Tibial nerve (tissue), 4 donors: ENCODE results near the gene NUDT16L1. TPM values are rescaled to one million over a fixed set of nuclear protein-coding genes. Genes with fewer than 3 reads are reported as not detected.

Experiments used
- DNase-seq, 2 donors: peaks; one replicate each; pipeline ENCODE4 v3.0.0-alpha.2; 2019; ENCODE audit warnings: low spot score in 2 of 2
- H3K27ac ChIP-seq, 4 donors: fragments of 200-600 bp; sonication (generic) in 3 of 4; one replicate each; pipeline ENCODE4 v1.5.1; 2017 to 2019; ENCODE audit warnings: mild to moderate bottlenecking in 1 of 4
- H3K27me3 ChIP-seq, 2 donors: fragments of 200-600 bp; sonication (generic) in 1 of 2; one replicate each; pipeline versions ENCODE4 v1.5.1 to v1.6.0; 2017 to 2019
- H3K36me3 ChIP-seq, 3 donors: fragments of 200-600 bp; sonication (generic); one replicate each; pipeline ENCODE4 v1.5.1; 2018 to 2019
- H3K4me1 ChIP-seq, 4 donors: fragments of 200-600 bp; sonication (generic) in 3 of 4; one replicate each; pipeline ENCODE4 v1.5.1; 2017 to 2019
- H3K4me3 ChIP-seq, 4 donors: fragments of 200-600 bp; sonication (generic) in 3 of 4; one replicate each; pipeline ENCODE4 v1.5.1; 2017 to 2019; ENCODE audit warnings: mild to moderate bottlenecking in 1 of 4, moderate library complexity in 1 of 4
- H3K9me3 ChIP-seq, 4 donors: fragments of 200-600 bp; sonication (generic) in 3 of 4; one replicate each; pipeline ENCODE4 v1.5.1; 2017 to 2019
- EP300 ChIP-seq, 2 donors: sonication (generic); formaldehyde crosslinking; IDR thresholded peaks; one replicate each; pipeline ENCODE4 v1.6.1; 2017; ENCODE audit warnings: antibody characterized with exemption in 2 of 2, mild to moderate bottlenecking in 1 of 2
- POLR2A ChIP-seq, 2 donors: fragments of 450-650 bp; IDR thresholded peaks; one replicate each; pipeline ENCODE4 v1.6.1; 2017; ENCODE audit warnings: antibody characterized with exemption in 2 of 2, mild to moderate bottlenecking in 2 of 2, moderate library complexity in 2 of 2
- WGBS, 2 donors: methylation state at CpG; one replicate each; pipeline ENCODE4 v1.1.5; 2018; 5-methylcytosine and 5-hydroxymethylcytosine counted together
- small RNA-seq: library from RNA; depleted of rRNA; stranded (forward); fragments of <200 nt; gene quantifications from one replicate; pipeline ENCODE3, GENCODE V24; 2016
- total RNA-seq, 4 donors: library from RNA; depleted of rRNA; stranded (reverse); fragments of >200 nt; gene quantifications; one replicate each; pipeline ENCODE4 v1.1.0, GENCODE V29; 2016
- TF ChIP-seq, protein P1 (sequence below), 5 experiments: fragments of 200-600 bp in 3 of 5; fragments of 450-650 bp in 2 of 5; sonication (generic) in 3 of 5; IDR thresholded peaks; one replicate each; pipeline ENCODE4 v1.5.1; 2016 to 2019; ENCODE audit warnings: antibody characterized with exemption in 5 of 5, mild to moderate bottlenecking in 3 of 5, moderate library complexity in 2 of 5

Gene NUDT16L1
- total RNA-seq, 4 donors from 2014 or later: 30.3 to 63.7 (median 48.5) TPM

DNA sequence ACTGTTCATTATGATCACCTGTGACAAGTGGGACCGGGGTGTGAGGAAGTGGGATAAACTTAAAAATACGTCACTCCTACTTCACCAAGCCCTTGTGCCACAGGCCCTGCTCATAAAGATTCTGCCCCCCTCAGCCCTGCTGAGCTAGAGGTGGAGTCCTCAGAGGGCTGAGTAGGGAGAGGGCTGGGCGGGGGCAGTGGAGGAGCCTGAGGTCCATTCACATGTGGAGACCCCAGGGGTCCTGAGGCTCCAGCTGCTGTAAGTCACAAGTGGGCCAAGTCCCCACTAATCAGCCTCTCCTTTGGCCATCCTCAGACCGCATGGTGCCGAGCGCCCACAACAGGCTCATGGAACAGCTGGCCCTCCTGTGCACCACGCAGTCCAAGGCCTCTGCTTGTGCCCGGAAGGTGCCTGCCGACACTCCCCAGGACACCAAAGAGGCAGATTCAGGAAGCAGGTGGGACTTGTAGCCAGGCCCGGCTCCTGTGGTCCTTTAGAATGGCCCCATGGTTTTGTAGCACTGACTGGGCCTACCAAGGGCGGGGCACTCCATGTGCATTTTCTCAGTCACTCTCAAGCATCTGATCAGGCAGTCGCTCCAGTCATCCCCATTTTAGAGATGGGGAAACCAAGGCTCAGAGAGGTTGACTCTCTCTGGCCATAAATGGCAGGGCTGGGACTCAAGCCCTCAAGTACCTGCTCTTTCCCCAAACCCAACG, 51.4 kb downstream of the NUDT16L1 start:
- Histone ChIP-seq H3K27me3 (no peaks in the 10 kb centered on the region), H3K4me3 (no peak overlapping the region), H3K9me3 (no peaks in the 10 kb centered on the region), H3K36me3 (peaks cover 0 to 15% (median 0%) of the 10 kb centered on the region in 3 donors), H3K4me1 (peaks cover 0 to 22% (median 8%) of the 10 kb centered on the region in 4 donors), H3K27ac (no peak overlapping the region)
- TF ChIP-seq POLR2A (IDR thresholded peaks at IDR 0.05): no peak
- TF ChIP-seq EP300 (IDR thresholded peaks at IDR 0.05): no peak
- TF ChIP-seq, protein P1, sequence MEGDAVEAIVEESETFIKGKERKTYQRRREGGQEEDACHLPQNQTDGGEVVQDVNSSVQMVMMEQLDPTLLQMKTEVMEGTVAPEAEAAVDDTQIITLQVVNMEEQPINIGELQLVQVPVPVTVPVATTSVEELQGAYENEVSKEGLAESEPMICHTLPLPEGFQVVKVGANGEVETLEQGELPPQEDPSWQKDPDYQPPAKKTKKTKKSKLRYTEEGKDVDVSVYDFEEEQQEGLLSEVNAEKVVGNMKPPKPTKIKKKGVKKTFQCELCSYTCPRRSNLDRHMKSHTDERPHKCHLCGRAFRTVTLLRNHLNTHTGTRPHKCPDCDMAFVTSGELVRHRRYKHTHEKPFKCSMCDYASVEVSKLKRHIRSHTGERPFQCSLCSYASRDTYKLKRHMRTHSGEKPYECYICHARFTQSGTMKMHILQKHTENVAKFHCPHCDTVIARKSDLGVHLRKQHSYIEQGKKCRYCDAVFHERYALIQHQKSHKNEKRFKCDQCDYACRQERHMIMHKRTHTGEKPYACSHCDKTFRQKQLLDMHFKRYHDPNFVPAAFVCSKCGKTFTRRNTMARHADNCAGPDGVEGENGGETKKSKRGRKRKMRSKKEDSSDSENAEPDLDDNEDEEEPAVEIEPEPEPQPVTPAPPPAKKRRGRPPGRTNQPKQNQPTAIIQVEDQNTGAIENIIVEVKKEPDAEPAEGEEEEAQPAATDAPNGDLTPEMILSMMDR (IDR thresholded peaks at IDR 0.05): no peak
- WGBS, 2 donors: 58 to 77% methylated on average over 13 of the region's 13 CpGs
- DNase-seq: no peak

DNA sequence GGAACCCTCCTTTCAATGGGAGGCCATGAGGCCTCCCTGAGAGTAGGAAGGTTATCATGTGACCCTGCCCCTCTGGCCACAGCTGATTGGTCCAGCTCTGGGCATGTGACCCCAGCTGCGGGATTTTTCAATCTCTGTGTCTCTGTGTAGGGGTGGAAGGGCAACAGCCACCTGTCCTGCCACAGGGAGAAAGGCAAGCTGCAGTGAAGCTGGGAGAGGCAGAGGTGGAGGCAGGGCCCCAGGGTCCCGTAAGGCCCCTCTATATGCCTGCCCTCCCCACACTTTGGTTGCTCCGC, 51.9 kb downstream of the NUDT16L1 start:
- WGBS, 2 donors: 86 to 87% methylated on average over 3 of the region's 3 CpGs
- Histone ChIP-seq H3K9me3 (no peaks in the 10 kb centered on the region), H3K27me3 (no peaks in the 10 kb centered on the region), H3K36me3 (peaks cover 0 to 20% (median 0%) of the 10 kb centered on the region in 3 donors), H3K4me3 (no peak overlapping the region), H3K4me1 (peaks cover 0 to 22% (median 8%) of the 10 kb centered on the region in 4 donors), H3K27ac (no peak overlapping the region)
- DNase-seq: no peak
- TF ChIP-seq POLR2A (IDR thresholded peaks at IDR 0.05) (no peak), EP300 (IDR thresholded peaks at IDR 0.05) (no peak)
- TF ChIP-seq, protein P1 (IDR thresholded peaks at IDR 0.05): no peak

Small RNA genes within 50 kb of the gene (small RNA-seq; reads per million reads assigned to genes)
- not detected for gene MIR6769A

Other genes starting within 250 kb of the NUDT16L1 start
- 10 to 100 TPM; 55.5 to 61.8 (median 57.7) TPM for gene NMRAL1, start 218.9 kb upstream of the NUDT16L1 start, total RNA-seq
- gene HMOX2, start 217.2 kb upstream of the NUDT16L1 start, total RNA-seq: 10 to 100 TPM; 55.7 to 75.6 (median 63.1) TPM
- 10 to 100 TPM; 16.2 to 40.2 (median 24.0) TPM for gene CDIP1, start 154.8 kb upstream of the NUDT16L1 start, total RNA-seq
- gene C16orf96, start 137.2 kb upstream of the NUDT16L1 start, total RNA-seq: under 1 TPM in 2 of 4 donors, not detected in 2; 0.20 to 0.21 TPM
- 10 to 100 TPM in 2 of 4 donors, 1 to 10 TPM in 2; 6.5 to 22.8 (median 9.8) TPM for gene UBALD1, start 78.7 kb upstream of the NUDT16L1 start, total RNA-seq
- 10 to 100 TPM; 37.5 to 59.1 (median 42.7) TPM for gene MGRN1, start 68.7 kb upstream of the NUDT16L1 start, total RNA-seq
- 10 to 100 TPM; 29.3 to 58.8 (median 51.8) TPM for gene ANKS3, start 40.7 kb downstream of the NUDT16L1 start, total RNA-seq
- 10 to 100 TPM in 1 of 4 donors, 1 to 10 TPM in 1, under 1 TPM in 2; 0.21 to 15.3 (median 0.74) TPM for gene DNAAF8, start 41.0 kb downstream of the NUDT16L1 start, total RNA-seq
- 10 to 100 TPM; 20.3 to 43.2 (median 34.4) TPM for gene ZNF500, start 73.6 kb downstream of the NUDT16L1 start, total RNA-seq
- gene SEPTIN12, start 94.8 kb downstream of the NUDT16L1 start, total RNA-seq: not detected
- gene SMIM22, start 101.8 kb downstream of the NUDT16L1 start, total RNA-seq: not detected
- 10 to 100 TPM; 10.5 to 28.5 (median 16.8) TPM for gene ROGDI, start 109.1 kb downstream of the NUDT16L1 start, total RNA-seq
- 10 to 100 TPM; 42.0 to 59.4 (median 50.9) TPM for gene GLYR1, start 153.7 kb downstream of the NUDT16L1 start, total RNA-seq
- gene UBN1, start 153.9 kb downstream of the NUDT16L1 start, total RNA-seq: 10 to 100 TPM; 24.5 to 47.4 (median 29.2) TPM
- gene PPL, start 243.6 kb downstream of the NUDT16L1 start, total RNA-seq: 100 to 1,000 TPM in 3 of 4 donors, 10 to 100 TPM in 1; 52.2 to 246 (median 200) TPM